Smooth muscle cell (in vitro differentiated cells): Measurements from ENCODE around the gene PARVG. TPM values are rescaled to one million over a fixed set of nuclear protein-coding genes. Genes with fewer than 3 reads are reported as not detected.

ENCODE experiments used
- DNase-seq: peaks from one replicate; lab custom pipeline; 2025; ENCODE audit not compliant: unreplicated experiment; lab: John Stamatoyannopoulos, UW
- H2AFZ ChIP-seq: fragments of 200-600 bp; sonication (generic); 2 replicates; pipeline ENCODE4 v1.6.0; 2016; ENCODE audit warnings: antibody characterized with exemption, low read depth, mild to moderate bottlenecking
- H3F3A ChIP-seq: fragments of 200-600 bp; sonication (generic); 2 replicates; pipeline ENCODE4 v1.6.0; 2017; ENCODE audit warnings: antibody characterized with exemption, low read depth
- H3K27ac ChIP-seq: fragments of 200-600 bp; sonication (generic); 2 replicates; pipeline ENCODE4 v1.5.1; 2016; ENCODE audit warnings: low read depth, mild to moderate bottlenecking
- H3K27me3 ChIP-seq: fragments of 200-600 bp; sonication (generic); 2 replicates; pipeline ENCODE4 v1.6.1; 2016; ENCODE audit warnings: low read depth, mild to moderate bottlenecking
- H3K36me3 ChIP-seq: fragments of 200-600 bp; sonication (generic); 2 replicates; pipeline ENCODE4 v1.5.1; 2016; ENCODE audit warnings: low read depth
- H3K4me1 ChIP-seq: fragments of 200-600 bp; sonication (generic); 2 replicates; pipeline ENCODE4 v1.5.1; 2016; ENCODE audit warnings: low read depth
- H3K4me2 ChIP-seq: fragments of 200-600 bp; sonication (generic); 2 replicates; pipeline ENCODE4 v1.6.0; 2016; ENCODE audit warnings: mild to moderate bottlenecking
- H3K4me3 ChIP-seq: fragments of 200-600 bp; sonication (generic); 2 replicates; pipeline ENCODE4 v1.5.1; 2016; ENCODE audit warnings: mild to moderate bottlenecking
- H3K79me2 ChIP-seq: fragments of 200-600 bp; sonication (generic); 2 replicates; pipeline ENCODE4 v1.6.0; 2016; ENCODE audit warnings: low read depth, mild to moderate bottlenecking
- H3K9ac ChIP-seq: fragments of 200-600 bp; sonication (generic); 2 replicates; pipeline ENCODE4 v1.6.0; 2016; ENCODE audit warnings: low read depth
- H3K9me3 ChIP-seq: fragments of 200-600 bp; sonication (generic); replicated peaks from 2 replicates; pipeline ENCODE4 v1.5.1; 2016; ENCODE audit warnings: low read depth
- H4K20me1 ChIP-seq: fragments of 200-600 bp; sonication (generic); 2 replicates; pipeline ENCODE4 v1.6.0; 2016; ENCODE audit warnings: low read depth
- CTCF ChIP-seq: fragments of 200-600 bp; sonication (generic); IDR thresholded peaks from 2 replicates; pipeline ENCODE4 v1.5.1; 2017; ENCODE audit warnings: borderline replicate concordance, mild to moderate bottlenecking, antibody characterized with exemption; ENCODE audit not compliant: insufficient read depth, poor library complexity, severe bottlenecking
- WGBS: methylation state at CpG from one replicate; pipeline ENCODE4 v1.1.7; 2016; ENCODE audit warnings: low lambda C conversion rate; 5-methylcytosine and 5-hydroxymethylcytosine counted together
- polyA plus RNA-seq: library from polyadenylated mRNA; unstranded; fragments of >200 nt; fragmentation: Nextera tagmentation; extraction: Ambion mirVana; gene quantifications from 2 replicates; pipeline ENCODE4 v1.2.1, GENCODE V29; 2016
- total RNA-seq: library from RNA; depleted of rRNA; stranded (reverse); fragments of >200 nt; gene quantifications from 2 replicates; pipeline ENCODE4 v1.2.3, GENCODE V29; 2014

The PARVG gene
- total and polyA plus RNA-seq, 2 experiments from 2014 or later, result 0.90 TPM; not detected in 1

- H3K4me3 ChIP-seq, result no peak overlapping the region
- H3K9me3 ChIP-seq, result no peaks in the 10 kb centered on the region
- H3K9ac ChIP-seq, result no peak overlapping the region
- no peaks in the 10 kb centered on the region for H3K27me3 ChIP-seq
- H2AFZ ChIP-seq, result no peak overlapping the region
- no peak for DNase-seq
- H3K79me2 ChIP-seq, result no peaks in the 10 kb centered on the region
- H3K4me2 ChIP-seq, result no peak overlapping the region
- no peaks in the 10 kb centered on the region for H4K20me1 ChIP-seq
- no peaks in the 10 kb centered on the region for H3K4me1 ChIP-seq
- no peak for TF ChIP-seq CTCF
- no peaks in the 10 kb centered on the region for H3F3A ChIP-seq
- no peaks in the 10 kb centered on the region for H3K36me3 ChIP-seq
- H3K27ac ChIP-seq, result no peak overlapping the region
- 95% methylated on average over 25 of the region's 25 CpGs for WGBS
These were observed 67.5 kb downstream of the PARVG start for GRCh38 chr22:44247923-44248892.

GRCh38 chr22:44248926-44249325 lies 68.2 kb downstream of the PARVG start:
- no peak for TF ChIP-seq CTCF
- Histone ChIP-seq H2AFZ (no peak overlapping the region), H3K27me3 (no peaks in the 10 kb centered on the region), H3K79me2 (no peaks in the 10 kb centered on the region), H3K9ac (no peak overlapping the region), H3K9me3 (no peaks in the 10 kb centered on the region), H3K4me2 (no peak overlapping the region), H4K20me1 (no peaks in the 10 kb centered on the region), H3K36me3 (no peaks in the 10 kb centered on the region), H3K4me3 (no peak overlapping the region), H3K27ac (no peak overlapping the region), H3F3A (no peaks in the 10 kb centered on the region), H3K4me1 (no peaks in the 10 kb centered on the region)
- no peak for DNase-seq
- WGBS, result 94% methylated on average over 10 of the region's 10 CpGs

GRCh38 chr22:44249376-44250147 lies 68.8 kb downstream of the PARVG start:
- Histone ChIP-seq H3K36me3 (no peaks in the 10 kb centered on the region), H3K9me3 (no peaks in the 10 kb centered on the region), H3K27ac (no peak overlapping the region), H3K4me1 (no peaks in the 10 kb centered on the region), H3K4me3 (no peak overlapping the region), H3K79me2 (no peaks in the 10 kb centered on the region), H3K27me3 (no peaks in the 10 kb centered on the region), H3K4me2 (no peak overlapping the region), H2AFZ (no peak overlapping the region), H4K20me1 (no peaks in the 10 kb centered on the region), H3F3A (no peaks in the 10 kb centered on the region), H3K9ac (no peak overlapping the region)
- DNase-seq, result no peak
- no peak for TF ChIP-seq CTCF
- 95% methylated on average over 12 of the region's 12 CpGs for WGBS
